B cell (primary cell): ENCODE measurements around the gene GRB10. TPM values are rescaled to one million over a fixed set of nuclear protein-coding genes. Genes with fewer than 3 reads are reported as not detected.

Experiments
- ATAC-seq: fragments of 200-7000 bp; cut with Tn5 transposase; one replicate; pipeline ENCODE4 v1.10.0; 2021; ENCODE audit warnings: low read depth, mild to moderate bottlenecking, moderate number of reproducible peaks, moderate library complexity
- CTCF ChIA-PET: fragments of 350-600 bp; sonication (Branson Sonifier 250); formaldehyde crosslinking; loops from one replicate; lab custom pipeline; 2021; ENCODE audit warnings: antibody characterized with exemption, inconsistent platforms; lab: Charles Lee
- POLR2A ChIA-PET: fragments of 350-600 bp; sonication (Branson Sonifier 250); formaldehyde crosslinking; loops from one replicate; lab custom pipeline; 2021; ENCODE audit warnings: antibody characterized with exemption; lab: Charles Lee
- DNase-seq: peaks from one replicate; pipeline ENCODE4 v3.0.0; 2013
- H2AFZ ChIP-seq: 2 replicates; pipeline ENCODE4 v1.6.1; 2012; ENCODE audit warnings: mild to moderate bottlenecking, low read depth, low read length; ENCODE audit not compliant: insufficient read depth, poor library complexity, severe bottlenecking
- H3K27ac ChIP-seq, 2 donors: 1 replicate in 1 of 2; 2 replicates in 1 of 2; pipeline ENCODE4 v1.5.1; 2012 to 2013; ENCODE audit warnings: low read length in 2 of 2, mild to moderate bottlenecking in 2 of 2, moderate library complexity in 1 of 2
- H3K27me3 ChIP-seq, 4 experiments: fragments of 200-600 bp in 1 of 4; sonication (generic) in 1 of 4; replicated peaks in 1 of 4; 1 replicate in 2 of 4; 2 replicates in 2 of 4; pipeline versions ENCODE4 v1.6.1 to v1.7.0; 2013 to 2016; ENCODE audit warnings: low read length in 3 of 4, mild to moderate bottlenecking in 2 of 4, mixed read lengths in 1 of 4, moderate library complexity in 1 of 4; ENCODE audit not compliant: insufficient read depth in 4 of 4, control insufficient read depth in 3 of 4; ENCODE audit errors: control extremely low read depth in 1 of 4
- H3K36me3 ChIP-seq, 2 experiments: replicated peaks in 1 of 2; 1 replicate in 1 of 2; 2 replicates in 1 of 2; pipeline versions ENCODE4 v1.6.1 to v1.7.1; 2013; ENCODE audit warnings: low read length in 1 of 2; ENCODE audit not compliant: insufficient read depth in 2 of 2, control insufficient read depth in 1 of 2; ENCODE audit errors: control extremely low read depth in 1 of 2, extremely low read depth in 1 of 2
- H3K4me1 ChIP-seq, 2 donors: fragments of 200-600 bp in 1 of 2; sonication (generic) in 1 of 2; 1 replicate in 1 of 2; 2 replicates in 1 of 2; pipeline versions ENCODE4 v1.5.1 to v1.6.1; 2013 to 2017; ENCODE audit warnings: low read length in 2 of 2; ENCODE audit not compliant: control insufficient read depth in 2 of 2, insufficient read depth in 2 of 2
- H3K4me2 ChIP-seq: replicated peaks from 2 replicates; pipeline ENCODE3; 2012; ENCODE audit warnings: mild to moderate bottlenecking, low read depth, low read length; ENCODE audit not compliant: poor library complexity, severe bottlenecking
- H3K4me3 ChIP-seq, 5 experiments: fragments of 200-600 bp in 1 of 5; sonication (generic) in 1 of 5; 1 replicate in 3 of 5; 2 replicates in 2 of 5; pipeline versions ENCODE4 v1.5.1 to v1.7.0; 2011 to 2016; ENCODE audit warnings: low read length in 4 of 5, mild to moderate bottlenecking in 4 of 5, low read depth in 2 of 5, control low read depth in 1 of 5, moderate library complexity in 1 of 5; ENCODE audit not compliant: insufficient read depth in 1 of 5; ENCODE audit errors: control extremely low read depth in 1 of 5, extremely low read depth in 1 of 5
- H3K79me2 ChIP-seq: fragments of 200-600 bp; sonication (generic); one replicate; pipeline ENCODE4 v1.6.0; 2016; ENCODE audit warnings: low read length; ENCODE audit not compliant: control insufficient read depth, insufficient read depth
- H3K9ac ChIP-seq: fragments of 200-600 bp; sonication (generic); 2 replicates; pipeline ENCODE4 v1.6.1; 2017; ENCODE audit warnings: mild to moderate bottlenecking, low read length, moderate library complexity
- H3K9me3 ChIP-seq, 3 donors: one replicate each; pipeline versions ENCODE4 v1.6.1 to v1.7.1; 2013; ENCODE audit warnings: low read length in 2 of 3; ENCODE audit not compliant: control insufficient read depth in 2 of 3, insufficient read depth in 1 of 3; ENCODE audit errors: control extremely low read depth in 1 of 3
- H4K20me1 ChIP-seq: 2 replicates; pipeline ENCODE4 v1.6.0; 2012; ENCODE audit warnings: mild to moderate bottlenecking, low read length; ENCODE audit not compliant: insufficient read depth, control insufficient read depth, poor library complexity, severe bottlenecking
- H3K27ac Mint-ChIP-seq: one replicate; pipeline ENCODE4 v1.8.0; 2021; ENCODE audit warnings: mixed read lengths
- H3K27me3 Mint-ChIP-seq: one replicate; pipeline ENCODE4 v1.8.0; 2021; ENCODE audit warnings: mixed read lengths
- H3K4me1 Mint-ChIP-seq: one replicate; pipeline ENCODE4 v1.8.0; 2021; ENCODE audit warnings: mixed read lengths
- H3K4me3 Mint-ChIP-seq: one replicate; pipeline ENCODE4 v1.8.0; 2021; ENCODE audit warnings: mixed read lengths
- H3K9me3 Mint-ChIP-seq: one replicate; pipeline ENCODE4 v1.8.0; 2022; ENCODE audit warnings: mixed read lengths; ENCODE audit not compliant: insufficient read depth
- EZH2 ChIP-seq: IDR thresholded peaks from 2 replicates; pipeline ENCODE4 v1.6.1; 2012; ENCODE audit warnings: borderline replicate concordance, low read depth, mild to moderate bottlenecking, moderate library complexity, low read length; ENCODE audit not compliant: insufficient read depth, poor library complexity, severe bottlenecking
- WGBS: methylation state at CpG from one replicate; pipeline ENCODE4 v1.1.5; 2013; ENCODE audit warnings: missing lambda C conversion rate; ENCODE audit not compliant: insufficient coverage; 5-methylcytosine and 5-hydroxymethylcytosine counted together
- intact Hi-C: fragments of 100-400 bp; cut with micrococcal nuclease; formaldehyde crosslinking; loops from one replicate; pipeline ENCODE4 v1.10.0; 2022
- polyA plus RNA-seq: library from polyadenylated mRNA; depleted of rRNA; stranded (reverse); fragments of >200 nt; gene quantifications from 2 replicates; pipeline ENCODE4 v1.2.3, GENCODE V29; 2012
- total RNA-seq, 2 donors: library from RNA; stranded (reverse); fragments of 120-200 nt in 1 of 2; gene quantifications; 1 replicate in 1 of 2; 2 replicates in 1 of 2; pipeline versions ENCODE4 v1.2.3 to v1.2.4, GENCODE V29; 2013 to 2022
- TF ChIP-seq, protein P1 (sequence below): fragments of 200-600 bp; IDR thresholded peaks from one replicate; pipeline ENCODE4 v1.8.0; 2022; ENCODE audit warnings: antibody characterized with exemption, mild to moderate bottlenecking

The GRB10 gene
- total and polyA plus RNA-seq, 2 donors (not counting 1 experiment from before 2014, with no cell fraction given), result 0.04 TPM; not detected in 1

DNA sequence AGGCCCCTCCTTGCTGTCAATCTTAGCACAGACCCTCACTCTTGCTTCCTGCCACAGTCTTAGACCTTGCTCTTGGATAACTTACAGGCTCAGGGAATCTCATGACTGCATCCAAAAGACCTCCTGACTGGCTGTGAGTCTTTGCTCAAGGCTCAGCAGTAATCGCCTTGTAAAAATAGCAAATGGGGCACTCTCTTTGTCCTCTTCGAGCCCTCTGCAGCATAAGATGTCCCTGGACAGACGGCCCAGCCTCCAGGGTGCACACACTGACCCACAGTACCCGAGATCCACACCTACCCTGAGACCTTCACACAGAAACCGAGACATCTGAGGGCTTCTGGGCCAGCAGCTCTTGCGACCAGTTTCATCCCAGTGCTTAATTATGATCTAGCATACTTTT is 151.6 kb downstream of the GRB10 start:
- ChIA-PET CTCF (interaction anchor here (0.7 to 6.4 kb wide), 10 partner anchors 8 to 538 kb away, joined by 3 to 36 read pairs (median 12); partner anchors contain the start of gene ZPBP), POLR2A (no interaction called here)
- intact Hi-C loops, result no loop called here
- peaks cover 0 to 9% (median 3%) of the 10 kb centered on the region in 4 experiments for H3K27me3 ChIP-seq
- H2AFZ ChIP-seq, result no peak overlapping the region
- no peak overlapping the region for H3K4me3 ChIP-seq
- TF ChIP-seq EZH2, result no peak
- TF ChIP-seq, protein P1, sequence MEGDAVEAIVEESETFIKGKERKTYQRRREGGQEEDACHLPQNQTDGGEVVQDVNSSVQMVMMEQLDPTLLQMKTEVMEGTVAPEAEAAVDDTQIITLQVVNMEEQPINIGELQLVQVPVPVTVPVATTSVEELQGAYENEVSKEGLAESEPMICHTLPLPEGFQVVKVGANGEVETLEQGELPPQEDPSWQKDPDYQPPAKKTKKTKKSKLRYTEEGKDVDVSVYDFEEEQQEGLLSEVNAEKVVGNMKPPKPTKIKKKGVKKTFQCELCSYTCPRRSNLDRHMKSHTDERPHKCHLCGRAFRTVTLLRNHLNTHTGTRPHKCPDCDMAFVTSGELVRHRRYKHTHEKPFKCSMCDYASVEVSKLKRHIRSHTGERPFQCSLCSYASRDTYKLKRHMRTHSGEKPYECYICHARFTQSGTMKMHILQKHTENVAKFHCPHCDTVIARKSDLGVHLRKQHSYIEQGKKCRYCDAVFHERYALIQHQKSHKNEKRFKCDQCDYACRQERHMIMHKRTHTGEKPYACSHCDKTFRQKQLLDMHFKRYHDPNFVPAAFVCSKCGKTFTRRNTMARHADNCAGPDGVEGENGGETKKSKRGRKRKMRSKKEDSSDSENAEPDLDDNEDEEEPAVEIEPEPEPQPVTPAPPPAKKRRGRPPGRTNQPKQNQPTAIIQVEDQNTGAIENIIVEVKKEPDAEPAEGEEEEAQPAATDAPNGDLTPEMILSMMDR, result no peak
- H3K27ac ChIP-seq, result no peak overlapping the region
- peaks cover 12% of the 10 kb centered on the region for H3K4me1 Mint-ChIP-seq
- no peak overlapping the region for H3K27ac Mint-ChIP-seq
- no peak for ATAC-seq
- H3K9me3 Mint-ChIP-seq, result no peaks in the 10 kb centered on the region
- H3K4me2 ChIP-seq, result no peak overlapping the region
- no peaks in the 10 kb centered on the region for H3K36me3 ChIP-seq
- 83% methylated on average over 3 of the region's 6 CpGs for WGBS
- no peak for DNase-seq
- H3K4me3 Mint-ChIP-seq, result no peak overlapping the region
- H4K20me1 ChIP-seq, result no peaks in the 10 kb centered on the region
- H3K79me2 ChIP-seq, result no peaks in the 10 kb centered on the region
- H3K9ac ChIP-seq, result no peak overlapping the region
- peaks cover 0 to 3% (median 3%) of the 10 kb centered on the region in 3 donors for H3K9me3 ChIP-seq
- H3K4me1 ChIP-seq, result peaks cover 0 to 6% of the 10 kb centered on the region in 2 donors
- H3K27me3 Mint-ChIP-seq, result peaks cover 25% of the 10 kb centered on the region

DNA sequence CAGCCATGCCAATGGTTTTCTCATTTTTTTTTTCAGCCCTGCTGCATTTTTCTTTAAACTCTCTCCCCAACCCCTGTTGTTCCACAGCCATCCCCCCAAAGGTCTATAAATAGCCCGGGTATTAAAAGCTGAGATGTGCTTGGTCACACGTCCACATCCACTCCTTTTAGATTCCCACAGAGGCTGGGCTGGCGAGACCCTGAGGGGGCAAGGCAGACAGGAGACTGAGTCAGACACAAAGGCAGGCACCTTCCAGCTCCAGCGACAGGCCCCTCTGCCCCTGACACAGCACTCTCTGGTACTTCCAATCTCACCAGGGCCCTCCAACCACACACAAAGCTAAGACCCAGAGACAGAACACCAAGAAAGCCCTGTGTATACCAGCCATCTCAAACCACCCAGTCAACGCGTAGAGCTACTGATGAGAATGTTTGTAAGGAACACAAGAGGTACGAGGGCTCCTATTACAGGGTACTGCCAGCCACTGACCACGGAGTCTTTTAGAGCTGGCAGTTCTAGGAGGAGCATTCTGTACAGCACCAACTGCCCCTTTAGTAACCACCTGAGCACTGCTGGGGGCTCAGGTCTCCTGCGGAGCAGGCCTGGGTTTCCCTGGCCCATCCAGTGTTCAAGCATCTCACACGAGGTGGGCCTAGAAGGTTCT is 153.3 kb downstream of the GRB10 start:
- Histone ChIP-seq H3K9ac (peak overlapping the region; percentile 35), H3K9me3 (peaks cover 0 to 3% (median under 1%) of the 10 kb centered on the region in 3 donors), H4K20me1 (no peaks in the 10 kb centered on the region), H3K4me1 (peaks cover 0 to 6% of the 10 kb centered on the region in 2 donors), H3K27me3 (peaks cover 0 to 7% (median 2%) of the 10 kb centered on the region in 4 experiments), H3K27ac (no peak overlapping the region), H3K79me2 (no peaks in the 10 kb centered on the region), H3K36me3 (no peaks in the 10 kb centered on the region), H3K4me2 (peak overlapping the region; percentile 61), H2AFZ (no peak overlapping the region), H3K4me3 (no peak overlapping the region)
- DNase-seq (no peak), ATAC-seq (no peak)
- H3K27me3 Mint-ChIP-seq, result peaks cover 15% of the 10 kb centered on the region
- TF ChIP-seq EZH2, result no peak
- TF ChIP-seq, protein P1, result no peak
- POLR2A ChIA-PET, result interaction anchor here (0.6 to 1.4 kb wide), 2 partner anchors 438 to 481 kb away, joined by 3 read pairs; no protein-coding TSS in a partner anchor
- H3K27ac Mint-ChIP-seq, result no peak overlapping the region
- intact Hi-C loops, result no loop called here
- no peaks in the 10 kb centered on the region for H3K9me3 Mint-ChIP-seq
- no peak overlapping the region for H3K4me3 Mint-ChIP-seq
- CTCF ChIA-PET, result interaction anchor here (1.0 to 4.7 kb wide), 5 partner anchors 11 to 486 kb away, joined by 3 to 25 read pairs (median 7); no protein-coding TSS in a partner anchor
- WGBS, result 83% methylated on average over 10 of the region's 10 CpGs
- H3K4me1 Mint-ChIP-seq, result peaks cover 12% of the 10 kb centered on the region
